Activated T-cell treated with anti-CD3 and anti-CD28 coated beads for 24 hours (primary cell): Measurements from ENCODE around the gene ANTXR1.
"Not testable (repeated sequence)": the region's sequence is repeated elsewhere in the genome, so short reads cannot be mapped to it uniquely, and the experiment has no call there.

ENCODE experiments used
- DNase-seq: peaks from one replicate; pipeline ENCODE4 v3.0.0-alpha.2; 2020; ENCODE audit warnings: low read depth

ANTXR1 gene

GRCh38 chr2:69210385-69210784 lies 197.4 kb downstream of the ANTXR1 start:
- no peak for DNase-seq

- DNase-seq: no peak
Observed at GRCh38 chr2:69211048-69211447, 198.1 kb downstream of the ANTXR1 start.

GRCh38 chr2:69211686-69212085 lies 198.7 kb downstream of the ANTXR1 start:
- DNase-seq: no peak

GRCh38 chr2:69212238-69213028 lies 199.5 kb downstream of the ANTXR1 start:
- DNase-seq: no peak

GRCh38 chr2:69213201-69213600 lies 200.2 kb downstream of the ANTXR1 start:
- no peak for DNase-seq

GRCh38 chr2:69213782-69214181 lies 200.8 kb downstream of the ANTXR1 start:
- DNase-seq: no peak

- no peak for DNase-seq
Observed at GRCh38 chr2:69214898-69215297, 201.9 kb downstream of the ANTXR1 start.

GRCh38 chr2:69216535-69217332 lies 203.8 kb downstream of the ANTXR1 start:
- no peak for DNase-seq

- no peak for DNase-seq
Observed at GRCh38 chr2:69217333-69218080, 204.5 kb downstream of the ANTXR1 start.

GRCh38 chr2:69221512-69221911 lies 208.5 kb downstream of the ANTXR1 start:
- DNase-seq: no peak

GRCh38 chr2:69221960-69222751 lies 209.2 kb downstream of the ANTXR1 start:
- DNase-seq: no peak

- DNase-seq: no peak
Observed at GRCh38 chr2:69222953-69223658, 210.1 kb downstream of the ANTXR1 start.

GRCh38 chr2:69223759-69224511 lies 211.0 kb downstream of the ANTXR1 start:
- no peak for DNase-seq

- no peak for DNase-seq
Observed at GRCh38 chr2:69224512-69224837, 211.5 kb downstream of the ANTXR1 start.

- DNase-seq: no peak
Observed at GRCh38 chr2:69225933-69226332, 213.0 kb downstream of the ANTXR1 start.

- no peak for DNase-seq
Observed at GRCh38 chr2:69226903-69227302, 213.9 kb downstream of the ANTXR1 start.

GRCh38 chr2:69227716-69228115 lies 214.7 kb downstream of the ANTXR1 start:
- DNase-seq: no peak

- not testable (repeated sequence) for DNase-seq
Observed at GRCh38 chr2:69230946-69231345, 218.0 kb downstream of the ANTXR1 start.

- no peak for DNase-seq
Observed at GRCh38 chr2:69231612-69232277, 218.8 kb downstream of the ANTXR1 start.

GRCh38 chr2:69235835-69236234 lies 222.9 kb downstream of the ANTXR1 start:
- not testable (repeated sequence) for DNase-seq
